Measurements from ENCODE around the gene NEURL1B. TPM values are rescaled to one million over a fixed set of nuclear protein-coding genes. Genes with fewer than 3 reads are reported as not detected.
A peak's percentile ranks its signal among the peaks of the same experiment; 100 is the strongest.

NEURL1B gene
- total and polyA plus RNA-seq, 2 experiments from 2014 or later: 0.65 to 5.8 TPM

DNA sequence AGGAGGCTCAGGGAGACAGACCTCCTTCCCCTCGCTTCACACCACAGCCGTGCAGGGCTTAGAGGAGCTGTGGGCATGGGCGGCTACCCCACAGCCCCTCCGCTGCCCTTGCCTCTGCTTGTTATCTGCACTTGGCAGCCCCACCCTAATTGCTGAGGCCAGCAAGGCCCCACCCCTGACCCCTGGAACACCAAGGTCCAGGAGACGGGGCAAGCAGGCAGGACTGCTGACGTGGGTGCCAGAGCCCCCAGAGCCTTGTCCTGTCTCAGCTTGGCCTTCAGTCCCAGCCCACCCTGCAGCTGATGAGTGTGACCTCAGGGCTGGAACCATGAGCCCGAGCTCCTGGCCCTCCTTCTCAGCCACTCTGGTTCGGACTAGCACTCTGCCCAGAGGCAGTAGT lies 29.1 kb upstream of the NEURL1B start:
- Histone ChIP-seq H3K4me1 (ENCODE audit: insufficient read depth) (no peaks in the 10 kb centered on the region), H3K9me2 (replicated peaks; ENCODE audit: insufficient read depth) (no peaks in the 10 kb centered on the region), H3K27ac (no peak overlapping the region), H3K4me3 (no peak overlapping the region), H4K20me1 (ENCODE audit: insufficient read depth, poor library complexity, severe bottlenecking) (no peaks in the 10 kb centered on the region), H3K27me3 (no peaks in the 10 kb centered on the region), H3K9me3 (ENCODE audit: low read depth) (no peaks in the 10 kb centered on the region), H3K79me2 (no peaks in the 10 kb centered on the region), H2AFZ (no peak overlapping the region), H3K4me2 (no peak overlapping the region), H3K36me3 (replicated peaks; ENCODE audit: insufficient read depth, low read depth) (no peaks in the 10 kb centered on the region)
- TF ChIP-seq, protein P1, sequence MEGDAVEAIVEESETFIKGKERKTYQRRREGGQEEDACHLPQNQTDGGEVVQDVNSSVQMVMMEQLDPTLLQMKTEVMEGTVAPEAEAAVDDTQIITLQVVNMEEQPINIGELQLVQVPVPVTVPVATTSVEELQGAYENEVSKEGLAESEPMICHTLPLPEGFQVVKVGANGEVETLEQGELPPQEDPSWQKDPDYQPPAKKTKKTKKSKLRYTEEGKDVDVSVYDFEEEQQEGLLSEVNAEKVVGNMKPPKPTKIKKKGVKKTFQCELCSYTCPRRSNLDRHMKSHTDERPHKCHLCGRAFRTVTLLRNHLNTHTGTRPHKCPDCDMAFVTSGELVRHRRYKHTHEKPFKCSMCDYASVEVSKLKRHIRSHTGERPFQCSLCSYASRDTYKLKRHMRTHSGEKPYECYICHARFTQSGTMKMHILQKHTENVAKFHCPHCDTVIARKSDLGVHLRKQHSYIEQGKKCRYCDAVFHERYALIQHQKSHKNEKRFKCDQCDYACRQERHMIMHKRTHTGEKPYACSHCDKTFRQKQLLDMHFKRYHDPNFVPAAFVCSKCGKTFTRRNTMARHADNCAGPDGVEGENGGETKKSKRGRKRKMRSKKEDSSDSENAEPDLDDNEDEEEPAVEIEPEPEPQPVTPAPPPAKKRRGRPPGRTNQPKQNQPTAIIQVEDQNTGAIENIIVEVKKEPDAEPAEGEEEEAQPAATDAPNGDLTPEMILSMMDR (IDR thresholded peaks at IDR 0.05; ENCODE audit: poor library complexity): no peak
- no peak for TF ChIP-seq EZH2phosphoT487 (IDR thresholded peaks at IDR 0.05; ENCODE audit: low read depth, severe bottlenecking, unreplicated experiment)
- no peak for TF ChIP-seq EZH2 (IDR thresholded peaks at IDR 0.05; ENCODE audit: borderline replicate concordance)
- no peak for DNase-seq (ENCODE audit: low spot score)
- 87% methylated on average over 8 of the region's 8 CpGs for WGBS (ENCODE audit: low lambda C conversion rate, missing lambda C conversion rate)

DNA sequence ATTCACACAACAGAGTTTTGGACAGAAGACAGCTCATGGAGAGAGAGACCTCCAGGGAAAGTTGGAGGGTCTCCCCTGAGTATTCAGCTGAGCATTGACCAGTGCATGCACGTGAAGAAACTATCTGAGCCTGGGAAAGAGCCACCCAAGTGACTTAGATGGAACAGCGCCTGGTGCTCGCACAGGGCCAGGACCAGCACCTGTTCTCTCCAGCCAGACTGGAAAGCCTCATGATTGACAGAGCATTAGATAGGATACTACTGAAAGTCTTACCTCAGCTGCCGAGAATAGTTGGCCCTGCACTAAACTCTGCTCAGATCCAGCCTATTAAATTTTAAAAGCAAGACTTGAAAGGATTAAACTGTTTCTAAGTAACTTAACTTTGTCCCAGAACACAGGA lies 28.3 kb upstream of the NEURL1B start:
- no peaks in the 10 kb centered on the region for H3K36me3 ChIP-seq (replicated peaks; ENCODE audit: insufficient read depth, low read depth)
- H3K79me2 ChIP-seq: no peaks in the 10 kb centered on the region
- H3K4me2 ChIP-seq: no peak overlapping the region
- no peak overlapping the region for H2AFZ ChIP-seq
- no peak overlapping the region for H3K4me3 ChIP-seq
- H4K20me1 ChIP-seq (ENCODE audit: insufficient read depth, poor library complexity, severe bottlenecking): no peaks in the 10 kb centered on the region
- no peaks in the 10 kb centered on the region for H3K4me1 ChIP-seq (ENCODE audit: insufficient read depth)
- H3K27me3 ChIP-seq: no peaks in the 10 kb centered on the region
- no peaks in the 10 kb centered on the region for H3K9me3 ChIP-seq (ENCODE audit: low read depth)
- H3K9me2 ChIP-seq (replicated peaks; ENCODE audit: insufficient read depth): no peaks in the 10 kb centered on the region
- 85% methylated on average over 4 of the region's 4 CpGs for WGBS (ENCODE audit: low lambda C conversion rate, missing lambda C conversion rate)
- H3K27ac ChIP-seq: no peak overlapping the region
- TF ChIP-seq, protein P1 (IDR thresholded peaks at IDR 0.05; ENCODE audit: poor library complexity): no peak
- TF ChIP-seq EZH2 (IDR thresholded peaks at IDR 0.05; ENCODE audit: borderline replicate concordance): no peak
- no peak for TF ChIP-seq EZH2phosphoT487 (IDR thresholded peaks at IDR 0.05; ENCODE audit: low read depth, severe bottlenecking, unreplicated experiment)
- no peak for DNase-seq (ENCODE audit: low spot score)

DNA sequence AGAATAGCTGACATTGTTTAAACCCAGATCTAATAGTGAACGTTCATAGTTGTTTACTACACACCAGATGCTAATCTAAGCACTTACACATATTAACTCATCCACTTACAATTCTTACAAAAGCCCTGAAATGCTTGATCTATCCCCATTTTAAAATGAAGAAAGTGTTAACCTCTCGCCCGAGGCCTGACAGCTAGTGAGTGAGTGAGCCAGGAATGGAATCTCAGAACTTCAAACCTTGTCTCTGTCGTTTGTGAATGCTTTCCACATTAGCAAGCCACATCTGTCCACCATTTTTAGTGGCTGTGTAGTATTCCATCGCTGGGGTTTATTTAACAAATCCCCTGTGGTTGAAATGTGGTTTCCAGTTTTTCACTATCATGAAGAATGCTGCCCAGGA lies 24.9 kb upstream of the NEURL1B start:
- no peaks in the 10 kb centered on the region for H3K9me3 ChIP-seq (ENCODE audit: low read depth)
- H3K27me3 ChIP-seq: no peaks in the 10 kb centered on the region
- H3K27ac ChIP-seq: no peak overlapping the region
- H3K79me2 ChIP-seq: no peaks in the 10 kb centered on the region
- no peaks in the 10 kb centered on the region for H3K36me3 ChIP-seq (replicated peaks; ENCODE audit: insufficient read depth, low read depth)
- no peak overlapping the region for H3K4me3 ChIP-seq
- no peaks in the 10 kb centered on the region for H3K9me2 ChIP-seq (replicated peaks; ENCODE audit: insufficient read depth)
- DNase-seq (ENCODE audit: low spot score): no peak
- TF ChIP-seq EZH2 (IDR thresholded peaks at IDR 0.05; ENCODE audit: borderline replicate concordance) (no peak), EZH2phosphoT487 (IDR thresholded peaks at IDR 0.05; ENCODE audit: low read depth, severe bottlenecking, unreplicated experiment) (no peak)
- TF ChIP-seq, protein P1 (IDR thresholded peaks at IDR 0.05; ENCODE audit: poor library complexity): no peak
- WGBS (ENCODE audit: low lambda C conversion rate, missing lambda C conversion rate): 60% methylated on average over 5 of the region's 5 CpGs
- no peaks in the 10 kb centered on the region for H4K20me1 ChIP-seq (ENCODE audit: insufficient read depth, poor library complexity, severe bottlenecking)
- no peak overlapping the region for H2AFZ ChIP-seq
- no peaks in the 10 kb centered on the region for H3K4me1 ChIP-seq (ENCODE audit: insufficient read depth)
- H3K4me2 ChIP-seq: no peak overlapping the region

DNA sequence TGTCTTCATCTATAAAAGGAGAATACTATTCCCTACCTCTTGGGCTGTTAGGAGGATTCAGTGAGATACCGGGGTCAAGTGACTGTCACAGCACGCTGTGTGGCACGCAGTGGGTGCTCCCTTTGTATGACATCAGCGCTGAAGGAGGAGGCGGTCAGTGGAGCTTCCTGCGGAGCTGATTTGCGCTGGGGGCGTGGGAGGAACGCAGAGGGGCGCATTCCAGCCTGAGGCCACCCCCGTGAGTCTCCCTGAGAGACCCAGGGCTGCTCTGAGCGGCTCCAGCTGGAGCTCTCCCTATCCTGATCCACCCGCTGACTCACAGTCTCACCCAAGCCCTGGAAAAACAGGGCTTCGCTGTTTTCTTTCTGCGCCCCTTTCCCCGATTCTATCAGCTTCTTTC lies 24.3 kb upstream of the NEURL1B start:
- TF ChIP-seq EZH2 (IDR thresholded peaks at IDR 0.05; ENCODE audit: borderline replicate concordance) (no peak), EZH2phosphoT487 (IDR thresholded peaks at IDR 0.05; ENCODE audit: low read depth, severe bottlenecking, unreplicated experiment) (no peak)
- TF ChIP-seq, protein P1 (IDR thresholded peaks at IDR 0.05; ENCODE audit: poor library complexity): no peak
- peak; percentile 30 for DNase-seq (ENCODE audit: low spot score)

More for the DNA sequence above, 24.3 kb upstream of the NEURL1B start:
- H4K20me1 ChIP-seq (ENCODE audit: insufficient read depth, poor library complexity, severe bottlenecking): no peaks in the 10 kb centered on the region
- 74% methylated on average over 16 of the region's 16 CpGs for WGBS (ENCODE audit: low lambda C conversion rate, missing lambda C conversion rate)
- no peak overlapping the region for H3K4me2 ChIP-seq
- H2AFZ ChIP-seq: no peak overlapping the region
- H3K4me3 ChIP-seq: no peak overlapping the region
- no peaks in the 10 kb centered on the region for H3K36me3 ChIP-seq (replicated peaks; ENCODE audit: insufficient read depth, low read depth)
- H3K9me3 ChIP-seq (ENCODE audit: low read depth): no peaks in the 10 kb centered on the region
- H3K9me2 ChIP-seq (replicated peaks; ENCODE audit: insufficient read depth): no peaks in the 10 kb centered on the region
- no peaks in the 10 kb centered on the region for H3K4me1 ChIP-seq (ENCODE audit: insufficient read depth)
- H3K27ac ChIP-seq: peak overlapping the region; percentile 34
- no peaks in the 10 kb centered on the region for H3K27me3 ChIP-seq
- H3K79me2 ChIP-seq: no peaks in the 10 kb centered on the region

All from hepatocyte (in vitro differentiated cells).